ENCODE data around the gene BBOX1.
"Not testable (repeated sequence)": the region's sequence is repeated elsewhere in the genome, so short reads cannot be mapped to it uniquely, and the experiment has no call there.

The BBOX1 gene, protein sequence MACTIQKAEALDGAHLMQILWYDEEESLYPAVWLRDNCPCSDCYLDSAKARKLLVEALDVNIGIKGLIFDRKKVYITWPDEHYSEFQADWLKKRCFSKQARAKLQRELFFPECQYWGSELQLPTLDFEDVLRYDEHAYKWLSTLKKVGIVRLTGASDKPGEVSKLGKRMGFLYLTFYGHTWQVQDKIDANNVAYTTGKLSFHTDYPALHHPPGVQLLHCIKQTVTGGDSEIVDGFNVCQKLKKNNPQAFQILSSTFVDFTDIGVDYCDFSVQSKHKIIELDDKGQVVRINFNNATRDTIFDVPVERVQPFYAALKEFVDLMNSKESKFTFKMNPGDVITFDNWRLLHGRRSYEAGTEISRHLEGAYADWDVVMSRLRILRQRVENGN

GRCh38 chr11:27040302-27041115, at the start of gene BBOX1:
Gene BBOX1 (plus strand): TSS chr11:27040815. CDS start chr11:27055431, 14,616 bp downstream.
- DNase-seq, result no peak

- DNase-seq, result no peak
These were observed 48.5 kb upstream of the BBOX1 start for GRCh38 chr11:26992031-26992541.

DNA sequence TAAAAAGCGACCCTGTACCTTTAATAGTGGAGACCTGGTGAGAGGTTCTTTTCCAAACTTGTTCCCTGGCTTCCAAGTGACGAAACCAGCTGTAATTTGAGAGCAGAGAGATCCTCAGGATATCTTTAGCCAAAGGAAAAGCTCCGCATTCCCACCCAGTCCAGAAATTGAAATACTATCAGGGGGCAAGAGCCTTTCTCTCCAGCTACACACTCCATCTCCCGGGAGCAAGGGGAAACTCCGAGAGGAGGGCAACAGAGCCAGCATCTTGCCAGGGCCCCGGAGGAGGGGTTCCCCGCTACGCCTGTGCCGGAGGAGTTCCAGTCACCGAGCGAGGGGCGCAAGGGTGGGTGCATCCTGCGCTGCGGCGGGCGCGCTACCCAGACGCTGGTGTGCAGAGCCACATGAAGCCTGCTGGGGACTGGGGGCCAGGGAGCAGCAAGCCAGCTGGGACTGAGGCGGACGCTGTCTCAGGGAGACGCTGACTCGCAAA, 46.6 kb upstream of the BBOX1 start, which contains the start of gene FIBIN:
FIBIN (plus strand) TSS at position 148 of the 493 bp plus-strand sequence. CDS start 415 bp downstream, outside the sequence.
- DNase-seq, result no peak

DNA sequence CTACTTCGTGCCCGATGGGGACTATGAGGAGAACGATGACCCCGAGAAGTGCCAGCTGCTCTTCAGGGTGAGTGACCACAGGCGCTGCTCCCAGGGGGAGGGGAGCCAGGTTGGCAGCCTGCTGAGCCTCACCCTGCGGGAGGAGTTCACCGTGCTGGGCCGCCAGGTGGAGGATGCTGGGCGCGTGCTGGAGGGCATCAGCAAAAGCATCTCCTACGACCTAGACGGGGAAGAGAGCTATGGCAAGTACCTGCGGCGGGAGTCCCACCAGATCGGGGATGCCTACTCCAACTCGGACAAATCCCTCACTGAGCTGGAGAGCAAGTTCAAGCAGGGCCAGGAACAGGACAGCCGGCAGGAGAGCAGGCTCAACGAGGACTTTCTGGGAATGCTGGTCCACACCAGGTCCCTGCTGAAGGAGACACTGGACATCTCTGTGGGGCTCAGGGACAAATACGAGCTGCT, 46.0 kb upstream of the BBOX1 start:
- DNase-seq, result no peak

- DNase-seq, result no peak
These were observed 44.7 kb upstream of the BBOX1 start for GRCh38 chr11:26995701-26996460.

DNA sequence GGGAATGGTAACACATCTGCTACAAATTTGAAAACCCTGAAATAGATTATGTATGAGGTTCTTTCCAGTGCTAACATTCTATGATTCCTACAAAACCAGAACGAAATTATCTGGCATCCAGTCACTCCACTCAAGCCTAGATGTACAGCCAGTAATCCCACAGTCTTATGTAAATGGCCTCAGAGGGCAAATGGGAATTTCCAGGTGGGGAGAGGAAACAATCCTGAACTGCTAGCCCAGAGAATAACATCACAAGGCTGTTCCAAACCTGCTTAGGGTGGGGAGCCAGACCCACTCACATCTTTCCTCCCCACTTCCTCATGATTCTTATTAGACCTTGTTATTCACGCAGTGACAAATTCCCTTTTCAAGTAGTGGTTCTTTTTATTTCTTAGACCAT, 43.2 kb upstream of the BBOX1 start:
- DNase-seq, result no peak

DNA sequence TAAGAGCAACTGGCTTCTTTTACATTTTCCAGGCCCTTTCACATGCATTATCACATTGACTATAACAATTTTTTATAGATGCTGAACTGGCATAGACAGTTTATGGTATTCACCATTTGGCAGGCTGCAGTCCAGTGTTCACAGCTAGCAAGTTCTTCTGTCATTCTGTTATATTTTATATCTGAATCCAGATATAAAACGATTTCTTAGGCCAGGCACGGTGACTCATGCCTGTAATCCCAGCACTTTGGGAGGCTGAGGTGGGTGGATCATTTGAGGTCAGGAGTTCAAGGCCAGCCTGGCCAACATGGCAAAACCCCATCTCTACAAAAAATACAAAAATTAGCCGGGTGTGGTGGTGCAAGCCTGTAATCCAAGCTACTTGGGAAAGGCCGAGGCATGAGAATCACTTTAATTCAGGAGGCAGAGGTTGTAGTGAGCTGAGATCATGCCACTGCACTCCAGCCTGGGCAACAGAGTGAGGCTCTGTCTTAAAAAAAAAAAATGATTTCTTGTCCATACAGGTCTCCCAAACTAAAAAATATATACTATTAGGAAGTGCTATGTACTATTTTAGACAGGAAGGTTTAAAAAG, 39.4 kb upstream of the BBOX1 start:
- not testable (repeated sequence) for DNase-seq

- DNase-seq, result no peak
These were observed 38.2 kb upstream of the BBOX1 start for GRCh38 chr11:27002431-27002830.

DNA sequence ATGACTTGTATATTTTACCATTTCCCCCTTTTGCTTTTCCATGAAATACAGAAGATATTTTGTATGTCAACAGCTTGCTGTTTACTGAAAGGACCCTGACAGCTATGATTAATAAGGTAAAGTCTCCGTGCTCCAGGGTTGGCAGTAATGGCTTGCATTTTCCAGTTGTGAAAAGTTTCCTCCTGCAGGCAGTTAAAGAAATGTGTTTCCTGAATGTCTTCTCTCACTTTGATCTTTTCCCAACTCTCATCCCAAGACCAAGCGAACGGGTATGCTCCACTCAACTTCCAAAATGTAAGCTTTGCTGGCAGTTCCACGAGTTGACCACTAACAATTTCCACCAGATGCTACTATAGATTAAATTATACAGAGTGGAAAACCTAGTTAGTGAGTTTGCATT, 37.8 kb upstream of the BBOX1 start:
- no peak for DNase-seq

- no peak for DNase-seq
These were observed 36.5 kb upstream of the BBOX1 start for GRCh38 chr11:27004103-27004502.

GRCh38 chr11:27008811-27009535, 31.6 kb upstream of the BBOX1 start:
- DNase-seq, result no peak

DNA sequence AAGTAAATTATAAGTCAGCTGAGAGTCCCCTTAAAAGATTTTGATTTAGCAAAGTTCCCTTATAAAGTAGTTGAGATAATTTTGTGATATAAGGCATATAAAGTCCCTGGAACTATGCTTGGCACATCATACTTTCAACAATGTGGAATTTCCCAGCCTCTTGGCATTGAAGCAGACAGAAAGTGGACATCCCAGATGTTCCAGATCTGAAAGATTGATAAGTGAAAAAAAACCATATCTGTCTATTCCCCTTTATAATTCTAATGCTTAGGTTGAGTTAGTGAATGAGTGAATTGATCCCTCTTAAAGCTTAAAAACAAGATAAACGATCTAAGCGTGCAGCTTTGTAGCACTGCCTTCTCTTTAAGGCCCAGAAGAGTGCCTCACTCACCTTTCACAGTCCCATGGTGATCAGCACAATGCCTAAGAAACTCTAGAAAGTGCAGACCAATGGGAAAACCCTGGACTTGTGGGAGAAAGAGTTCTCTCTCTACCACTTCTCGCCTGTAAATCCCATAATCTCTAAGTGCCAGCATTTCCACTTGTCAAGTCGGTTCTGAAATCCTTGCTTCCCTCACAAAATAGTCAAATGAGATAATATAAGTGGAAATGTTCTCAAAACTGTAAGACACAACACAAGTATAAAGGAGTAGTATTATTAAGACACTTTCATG, 28.9 kb upstream of the BBOX1 start:
- DNase-seq, result no peak

- DNase-seq, result no peak
These were observed 28.2 kb upstream of the BBOX1 start for GRCh38 chr11:27012234-27012921.

- no peak for DNase-seq
These were observed 26.7 kb upstream of the BBOX1 start for GRCh38 chr11:27013781-27014361.

GRCh38 chr11:27018902-27019529, 21.6 kb upstream of the BBOX1 start:
- DNase-seq, result no peak

- DNase-seq, result no peak
These were observed 19.9 kb upstream of the BBOX1 start for GRCh38 chr11:27020751-27021150.

- no peak for DNase-seq
These were observed 17.9 kb upstream of the BBOX1 start for GRCh38 chr11:27022659-27023251.

DNA sequence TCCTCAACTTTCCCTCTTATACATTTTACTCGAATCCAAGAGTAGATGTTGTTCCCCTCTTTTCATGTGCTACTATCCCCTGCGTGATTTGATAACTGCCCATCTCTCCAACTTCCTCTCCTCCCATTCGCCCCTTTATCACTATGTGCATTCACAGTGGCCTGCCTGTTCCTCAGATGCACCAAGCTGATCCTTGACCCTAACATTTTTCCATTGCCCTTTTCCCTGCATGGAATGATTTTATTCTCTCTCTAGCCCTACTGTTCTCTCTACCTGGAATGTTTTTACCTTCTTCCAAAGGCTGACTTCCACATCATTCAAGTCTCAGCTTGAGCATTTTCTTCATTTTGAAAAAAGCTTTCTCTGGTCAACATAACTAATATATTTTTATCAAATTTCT, 15.8 kb upstream of the BBOX1 start:
- DNase-seq, result no peak
